Progenitor cell of endocrine pancreas (in vitro differentiated cells): Measurements from ENCODE around the gene OTULIN. TPM values are rescaled to one million over a fixed set of nuclear protein-coding genes. Genes with fewer than 3 reads are reported as not detected.

Experiments
- DNase-seq: peaks from one replicate; pipeline ENCODE4 v3.0.0; 2021; ENCODE audit warnings: low spot score; ENCODE audit not compliant: unreplicated experiment
- H3K27ac Mint-ChIP-seq: 2 replicates; pipeline ENCODE4 v1.8.0; 2021; ENCODE audit warnings: mild to moderate bottlenecking, moderate library complexity, mixed read lengths
- H3K27me3 Mint-ChIP-seq: 2 replicates; pipeline ENCODE4 v1.8.0; 2021; ENCODE audit warnings: mixed read lengths
- H3K36me3 Mint-ChIP-seq: 2 replicates; pipeline ENCODE4 v1.8.0; 2022; ENCODE audit warnings: mixed read lengths; ENCODE audit not compliant: insufficient read depth
- H3K4me1 Mint-ChIP-seq: 2 replicates; pipeline ENCODE4 v1.8.0; 2021; ENCODE audit warnings: low read depth, mixed read lengths
- H3K4me3 Mint-ChIP-seq: 2 replicates; pipeline ENCODE4 v1.8.0; 2021; ENCODE audit warnings: low read depth, mild to moderate bottlenecking, moderate library complexity, mixed read lengths
- H3K9me3 Mint-ChIP-seq: 2 replicates; pipeline ENCODE4 v1.8.0; 2021; ENCODE audit warnings: low read depth, mixed read lengths
- CTCF ChIP-seq: fragments of 200-600 bp; sonication (generic); IDR thresholded peaks from one replicate; pipeline ENCODE4 v1.5.0; 2021; ENCODE audit warnings: antibody characterized with exemption, mild to moderate bottlenecking; ENCODE audit not compliant: unreplicated experiment
- total RNA-seq: library from RNA; stranded (reverse); gene quantifications from 2 replicates; pipeline ENCODE4 v1.2.1, GENCODE V29; 2021

OTULIN gene
- total RNA-seq, 1 donor from 2014 or later = 36.4 TPM

GRCh38 chr5:14718778-14719177, 54.3 kb downstream of the OTULIN start:
- no peak for TF ChIP-seq CTCF
- H3K36me3 Mint-ChIP-seq = peaks cover 26% of the 10 kb centered on the region
- no peaks in the 10 kb centered on the region for H3K27me3 Mint-ChIP-seq
- no peak for DNase-seq
- H3K27ac Mint-ChIP-seq = no peak overlapping the region
- peaks cover 6% of the 10 kb centered on the region for H3K4me1 Mint-ChIP-seq
- peaks cover 3% of the 10 kb centered on the region for H3K9me3 Mint-ChIP-seq
- no peak overlapping the region for H3K4me3 Mint-ChIP-seq

GRCh38 chr5:14720236-14720923, 55.9 kb downstream of the OTULIN start:
- peaks cover 6% of the 10 kb centered on the region for H3K4me1 Mint-ChIP-seq
- H3K36me3 Mint-ChIP-seq = peaks cover 23% of the 10 kb centered on the region
- no peak for TF ChIP-seq CTCF
- no peak for DNase-seq
- no peak overlapping the region for H3K27ac Mint-ChIP-seq
- peaks cover 3% of the 10 kb centered on the region for H3K9me3 Mint-ChIP-seq
- no peak overlapping the region for H3K4me3 Mint-ChIP-seq
- H3K27me3 Mint-ChIP-seq = no peaks in the 10 kb centered on the region

- H3K4me3 Mint-ChIP-seq = no peak overlapping the region
Observed at GRCh38 chr5:14721990-14722656, 57.6 kb downstream of the OTULIN start.

GRCh38 chr5:14722923-14723322, 58.4 kb downstream of the OTULIN start:
- DNase-seq = no peak
- H3K4me3 Mint-ChIP-seq = no peak overlapping the region
- H3K9me3 Mint-ChIP-seq = peaks cover 3% of the 10 kb centered on the region
- no peaks in the 10 kb centered on the region for H3K27me3 Mint-ChIP-seq
- no peak for TF ChIP-seq CTCF
- peaks cover 12% of the 10 kb centered on the region for H3K4me1 Mint-ChIP-seq
- H3K36me3 Mint-ChIP-seq = peaks cover 12% of the 10 kb centered on the region
- no peak overlapping the region for H3K27ac Mint-ChIP-seq

More at GRCh38 chr5:14721990-14722656, 57.6 kb downstream of the OTULIN start:
- TF ChIP-seq CTCF = no peak
- H3K27me3 Mint-ChIP-seq = no peaks in the 10 kb centered on the region
- peaks cover 3% of the 10 kb centered on the region for H3K9me3 Mint-ChIP-seq
- peak overlapping the region; percentile 9 for H3K27ac Mint-ChIP-seq
- peaks cover 8% of the 10 kb centered on the region for H3K4me1 Mint-ChIP-seq
- H3K36me3 Mint-ChIP-seq = peaks cover 15% of the 10 kb centered on the region
- no peak for DNase-seq

- Mint-ChIP-seq H3K36me3 (peaks cover 6% of the 10 kb centered on the region), H3K27ac (no peak overlapping the region), H3K27me3 (no peaks in the 10 kb centered on the region), H3K4me3 (no peak overlapping the region), H3K9me3 (no peaks in the 10 kb centered on the region), H3K4me1 (peaks cover 20% of the 10 kb centered on the region)
- no peak for TF ChIP-seq CTCF
- DNase-seq = no peak
Observed at GRCh38 chr5:14723701-14724132, 59.2 kb downstream of the OTULIN start.
